Esophagus muscularis mucosa (tissue), 4 donors: Measurements from ENCODE around the gene USP46. TPM values are rescaled to one million over a fixed set of nuclear protein-coding genes. Genes with fewer than 3 reads are reported as not detected.

Source experiments
- DNase-seq: peaks from one replicate; pipeline ENCODE4 v3.0.0-alpha.2; 2017; ENCODE audit errors: extremely low spot score
- H3K27ac ChIP-seq, 4 donors: fragments of 200-600 bp; sonication (generic); replicated peaks in 1 of 4; 1 replicate in 3 of 4; 2 replicates in 1 of 4; pipeline ENCODE4 v1.5.1; 2016 to 2019; ENCODE audit warnings: mild to moderate bottlenecking in 1 of 4
- H3K27me3 ChIP-seq, 4 donors: fragments of 200-600 bp; sonication (generic); one replicate each; pipeline versions ENCODE4 v1.5.1 to v1.6.0; 2016 to 2019
- H3K36me3 ChIP-seq, 4 donors: fragments of 200-600 bp; sonication (generic); one replicate each; pipeline ENCODE4 v1.5.1; 2016 to 2019
- H3K4me1 ChIP-seq, 4 donors: fragments of 200-600 bp; sonication (generic); one replicate each; pipeline ENCODE4 v1.5.1; 2016 to 2019
- H3K4me3 ChIP-seq, 4 donors: fragments of 200-600 bp; sonication (generic); 1 replicate in 2 of 4; 2 replicates in 2 of 4; pipeline ENCODE4 v1.5.1; 2016 to 2019; ENCODE audit warnings: mild to moderate bottlenecking in 4 of 4, moderate library complexity in 1 of 4
- H3K9me3 ChIP-seq, 4 donors: fragments of 200-600 bp; sonication (generic); 1 replicate in 3 of 4; 2 replicates in 1 of 4; pipeline ENCODE4 v1.5.1; 2016 to 2019
- EP300 ChIP-seq: sonication (generic); formaldehyde crosslinking; IDR thresholded peaks from one replicate; pipeline ENCODE4 v1.6.1; 2017; ENCODE audit warnings: antibody characterized with exemption
- POLR2A ChIP-seq: fragments of 450-650 bp; IDR thresholded peaks from one replicate; pipeline ENCODE4 v1.6.1; 2017; ENCODE audit warnings: antibody characterized with exemption, moderate library complexity, mild to moderate bottlenecking, low read depth
- POLR2AphosphoS5 ChIP-seq, 2 donors: sonication (generic); formaldehyde crosslinking; IDR thresholded peaks; one replicate each; pipeline ENCODE4 v1.6.1; 2017; ENCODE audit warnings: antibody characterized with exemption in 2 of 2
- WGBS: methylation state at CpG from one replicate; pipeline ENCODE4 v1.1.5; 2018; 5-methylcytosine and 5-hydroxymethylcytosine counted together
- intact Hi-C: fragments of 100-400 bp; cut with DNase I; formaldehyde crosslinking; loops from one replicate; pipeline ENCODE4 v1.15.1; 2023
- total RNA-seq, 4 donors: library from RNA; depleted of rRNA; stranded (reverse); fragments of >200 nt; gene quantifications; one replicate each; pipeline versions ENCODE4 v1.1.0 to v1.2.1, GENCODE V29; 2016
- TF ChIP-seq, protein P1 (sequence below), 3 experiments: fragments of 200-600 bp in 2 of 3; fragments of 450-650 bp in 1 of 3; sonication (generic) in 2 of 3; IDR thresholded peaks; one replicate each; pipeline ENCODE4 v1.5.1; 2017 to 2019; ENCODE audit warnings: antibody characterized with exemption in 3 of 3, mild to moderate bottlenecking in 2 of 3, moderate library complexity in 1 of 3

Gene USP46
- total RNA-seq, 4 donors from 2014 or later, result 6.6 to 9.3 (median 7.8) TPM

DNA sequence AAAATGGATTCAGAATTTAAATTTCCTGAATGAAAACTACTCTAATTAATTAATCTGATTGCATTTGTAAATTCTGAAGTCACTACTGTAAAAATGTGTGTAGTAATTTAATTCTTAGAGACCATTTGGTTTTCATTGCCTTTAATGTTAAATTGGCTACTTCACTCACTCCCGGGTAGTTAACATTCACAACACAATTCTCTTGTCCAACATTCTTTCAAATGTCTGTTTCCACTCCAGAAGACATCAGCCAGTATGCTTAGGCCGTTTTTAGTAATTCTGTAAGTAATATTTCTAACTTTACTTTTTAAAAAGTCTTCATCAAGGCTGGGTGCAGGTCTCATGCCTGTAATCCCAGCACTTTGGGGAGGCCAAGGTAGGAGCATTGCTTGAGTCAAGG, 21.3 kb upstream of the USP46 start:
- TF ChIP-seq EP300 (no peak), POLR2AphosphoS5 (IDR thresholded peaks at IDR 0.05) (no peak), POLR2A (no peak)
- TF ChIP-seq, protein P1, sequence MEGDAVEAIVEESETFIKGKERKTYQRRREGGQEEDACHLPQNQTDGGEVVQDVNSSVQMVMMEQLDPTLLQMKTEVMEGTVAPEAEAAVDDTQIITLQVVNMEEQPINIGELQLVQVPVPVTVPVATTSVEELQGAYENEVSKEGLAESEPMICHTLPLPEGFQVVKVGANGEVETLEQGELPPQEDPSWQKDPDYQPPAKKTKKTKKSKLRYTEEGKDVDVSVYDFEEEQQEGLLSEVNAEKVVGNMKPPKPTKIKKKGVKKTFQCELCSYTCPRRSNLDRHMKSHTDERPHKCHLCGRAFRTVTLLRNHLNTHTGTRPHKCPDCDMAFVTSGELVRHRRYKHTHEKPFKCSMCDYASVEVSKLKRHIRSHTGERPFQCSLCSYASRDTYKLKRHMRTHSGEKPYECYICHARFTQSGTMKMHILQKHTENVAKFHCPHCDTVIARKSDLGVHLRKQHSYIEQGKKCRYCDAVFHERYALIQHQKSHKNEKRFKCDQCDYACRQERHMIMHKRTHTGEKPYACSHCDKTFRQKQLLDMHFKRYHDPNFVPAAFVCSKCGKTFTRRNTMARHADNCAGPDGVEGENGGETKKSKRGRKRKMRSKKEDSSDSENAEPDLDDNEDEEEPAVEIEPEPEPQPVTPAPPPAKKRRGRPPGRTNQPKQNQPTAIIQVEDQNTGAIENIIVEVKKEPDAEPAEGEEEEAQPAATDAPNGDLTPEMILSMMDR (IDR thresholded peaks at IDR 0.05), result no peak
- H3K4me1 ChIP-seq, result no peaks in the 10 kb centered on the region
- intact Hi-C loops, result no loop called here
- H3K27me3 ChIP-seq, result no peaks in the 10 kb centered on the region
- no peak overlapping the region for H3K27ac ChIP-seq
- 57% methylated on average over 2 of the region's 2 CpGs for WGBS
- no peaks in the 10 kb centered on the region for H3K9me3 ChIP-seq
- no peaks in the 10 kb centered on the region for H3K36me3 ChIP-seq
- DNase-seq, result no peak
- H3K4me3 ChIP-seq, result no peak overlapping the region

DNA sequence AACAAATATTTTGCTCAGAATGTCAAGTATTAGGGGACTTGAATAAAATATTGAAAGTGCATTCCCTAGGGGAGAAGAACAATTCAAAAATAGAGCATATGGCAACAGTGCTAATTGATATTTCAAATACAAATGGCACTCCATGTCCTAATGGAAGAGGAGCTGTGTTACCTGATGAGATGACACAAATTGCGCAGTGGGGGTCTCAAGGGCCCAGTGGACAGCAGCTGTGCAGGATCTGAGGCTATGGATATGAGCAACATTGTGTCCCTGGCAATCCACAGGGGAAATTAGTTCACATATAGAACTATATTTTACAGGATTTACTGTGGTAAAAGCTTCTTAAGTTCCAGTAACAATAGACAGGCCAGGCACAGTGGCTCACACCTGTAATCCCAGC, 17.4 kb upstream of the USP46 start:
- TF ChIP-seq POLR2AphosphoS5 (IDR thresholded peaks at IDR 0.05) (no peak), EP300 (no peak), POLR2A (no peak)
- TF ChIP-seq, protein P1 (IDR thresholded peaks at IDR 0.05), result no peak
- no peak overlapping the region for H3K4me3 ChIP-seq
- no peaks in the 10 kb centered on the region for H3K36me3 ChIP-seq
- H3K4me1 ChIP-seq, result no peaks in the 10 kb centered on the region
- 100% methylated on average over 1 of the region's 1 CpG for WGBS
- intact Hi-C loops, result no loop called here
- H3K27ac ChIP-seq, result no peak overlapping the region
- no peak for DNase-seq
- no peaks in the 10 kb centered on the region for H3K9me3 ChIP-seq
- peaks cover 0 to 5% (median 0%) of the 10 kb centered on the region in 4 donors for H3K27me3 ChIP-seq

DNA sequence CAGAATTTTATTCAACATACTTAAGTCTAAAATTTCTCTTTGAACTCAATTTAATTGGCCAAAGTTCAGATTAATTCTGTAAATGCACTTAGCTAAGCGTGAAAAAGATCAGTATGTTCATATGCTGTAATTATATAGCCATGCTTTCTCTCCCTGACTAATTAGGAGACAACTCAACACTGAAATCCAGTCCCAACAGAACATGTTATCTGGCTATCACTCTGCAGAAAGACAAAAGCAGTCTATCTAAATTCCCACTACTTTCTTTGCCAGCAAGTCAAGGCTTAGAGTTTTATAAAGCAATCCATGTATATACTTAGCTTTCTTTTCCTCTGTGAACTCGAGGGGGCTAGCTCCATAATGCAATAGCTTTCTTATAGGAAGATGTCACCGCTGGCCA, 16.0 kb upstream of the USP46 start:
- WGBS, result 77% methylated on average over 3 of the region's 3 CpGs
- Histone ChIP-seq H3K27ac (no peak overlapping the region), H3K9me3 (no peaks in the 10 kb centered on the region), H3K4me1 (no peaks in the 10 kb centered on the region), H3K27me3 (peaks cover 0 to 5% (median 0%) of the 10 kb centered on the region in 4 donors), H3K36me3 (no peaks in the 10 kb centered on the region), H3K4me3 (no peak overlapping the region)
- TF ChIP-seq POLR2A (no peak), EP300 (no peak), POLR2AphosphoS5 (IDR thresholded peaks at IDR 0.05) (no peak)
- TF ChIP-seq, protein P1 (IDR thresholded peaks at IDR 0.05), result no peak
- no peak for DNase-seq
- intact Hi-C loops, result no loop called here

DNA sequence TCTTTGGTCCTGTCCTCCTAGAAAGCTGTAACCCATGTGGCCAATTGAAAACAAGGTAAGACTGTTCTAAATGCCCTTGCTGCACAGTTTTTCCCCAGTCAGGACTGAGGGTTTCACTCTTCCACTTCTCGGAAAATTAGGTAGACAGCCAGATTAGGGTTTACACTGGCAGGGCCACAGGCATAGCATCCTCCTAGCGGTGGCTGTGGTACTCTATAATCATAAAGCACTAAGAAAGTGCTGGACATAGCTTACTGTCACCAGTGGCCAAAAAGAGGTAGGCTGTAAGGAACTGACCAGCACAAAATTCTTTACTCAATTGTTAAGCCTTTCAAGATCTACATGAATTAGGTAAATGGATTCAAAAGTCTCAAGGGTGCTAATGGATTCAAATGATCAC, 11.6 kb upstream of the USP46 start:
- no peak for DNase-seq
- Histone ChIP-seq H3K36me3 (no peaks in the 10 kb centered on the region), H3K27me3 (peaks cover 0 to 5% (median 0%) of the 10 kb centered on the region in 4 donors), H3K4me1 (no peaks in the 10 kb centered on the region), H3K4me3 (no peak overlapping the region), H3K27ac (no peak overlapping the region), H3K9me3 (no peaks in the 10 kb centered on the region)
- 85% methylated on average over 2 of the region's 2 CpGs for WGBS
- intact Hi-C loops, result no loop called here
- TF ChIP-seq POLR2AphosphoS5 (IDR thresholded peaks at IDR 0.05), result no peak
- TF ChIP-seq POLR2A, result no peak
- TF ChIP-seq, protein P1 (IDR thresholded peaks at IDR 0.05), result no peak
- TF ChIP-seq EP300, result no peak

DNA sequence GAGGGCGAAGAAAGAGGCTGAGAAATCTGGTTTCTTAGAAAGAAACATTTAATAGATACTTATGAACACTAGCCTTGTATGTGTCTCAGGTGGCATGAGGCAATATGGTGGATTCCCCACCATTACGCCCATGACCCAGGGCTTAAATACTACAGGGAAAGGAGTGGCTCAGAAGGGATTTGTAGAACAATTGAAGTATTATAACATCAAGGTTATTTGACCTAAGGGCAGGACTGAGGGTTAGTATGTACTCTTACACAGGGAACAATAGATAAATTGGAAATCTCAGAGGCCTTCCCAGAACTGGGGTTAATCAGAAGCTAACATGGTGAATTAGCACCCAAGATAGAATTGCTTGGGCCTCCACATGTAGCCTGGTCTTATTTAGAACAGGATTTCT, 11.0 kb upstream of the USP46 start:
- Histone ChIP-seq H3K4me1 (no peaks in the 10 kb centered on the region), H3K27me3 (peaks cover 0 to 5% (median 0%) of the 10 kb centered on the region in 4 donors), H3K36me3 (no peaks in the 10 kb centered on the region), H3K9me3 (no peaks in the 10 kb centered on the region), H3K27ac (no peak overlapping the region), H3K4me3 (no peak overlapping the region)
- 94% methylated on average over 2 of the region's 2 CpGs for WGBS
- TF ChIP-seq EP300, result no peak
- TF ChIP-seq, protein P1 (IDR thresholded peaks at IDR 0.05), result no peak
- TF ChIP-seq POLR2AphosphoS5 (IDR thresholded peaks at IDR 0.05), result no peak
- no peak for TF ChIP-seq POLR2A
- DNase-seq, result no peak
- intact Hi-C loops, result no loop called here
